HL-60 (cell line): ENCODE data around the gene USP32.
"Not testable (repeated sequence)": the region's sequence is repeated elsewhere in the genome, so short reads cannot be mapped to it uniquely, and the experiment has no call there.

Experiments used
- DNase-seq, 2 experiments: peaks; one replicate each; pipeline ENCODE4 v3.0.0-alpha.2; 2010 to 2020; ENCODE audit warnings: low read depth in 1 of 2, low spot score in 1 of 2
- H3K27ac ChIP-seq: fragments of 250-450 bp; sonication (Bioruptor Pico); replicated peaks from 2 replicates; pipeline ENCODE4 v1.5.1; 2020; ENCODE audit warnings: mild to moderate bottlenecking, moderate library complexity
- H3K27me3 ChIP-seq: fragments of 250-450 bp; sonication (Bioruptor Pico); 2 replicates; pipeline ENCODE4 v1.5.1; 2021; ENCODE audit warnings: mild to moderate bottlenecking, moderate library complexity; ENCODE audit not compliant: insufficient read depth, poor library complexity, severe bottlenecking
- H3K4me3 ChIP-seq: replicated peaks from 2 replicates; pipeline ENCODE4 v1.5.1; 2011; ENCODE audit warnings: mild to moderate bottlenecking, control low read depth, low read length; ENCODE audit not compliant: insufficient read depth
- CTCF ChIP-seq: IDR thresholded peaks from one replicate; pipeline ENCODE4 v1.5.1; 2011; ENCODE audit warnings: low read length, control low read depth, inconsistent platforms; ENCODE audit not compliant: insufficient read depth
- GABPA ChIP-seq: IDR thresholded peaks from 2 replicates; pipeline ENCODE4 v1.6.1; 2012; ENCODE audit warnings: low read depth
- POLR2AphosphoS5 ChIP-seq: IDR thresholded peaks from 2 replicates; pipeline ENCODE4 v1.6.1; 2012; ENCODE audit warnings: low read depth
- REST ChIP-seq: IDR thresholded peaks from 2 replicates; pipeline ENCODE4 v1.6.1; 2012; ENCODE audit warnings: low read depth; ENCODE audit not compliant: insufficient replicate concordance
- SPI1 ChIP-seq: IDR thresholded peaks from 2 replicates; pipeline ENCODE4 v1.6.1; 2012; ENCODE audit warnings: low read depth, mild to moderate bottlenecking, borderline replicate concordance

The USP32 gene

GRCh38 chr17:60421273-60422161, 29.6 kb upstream of the USP32 start:
- TF ChIP-seq REST: peak; percentile 38
- no peak; the same call in 1 of the 2 replicates for TF ChIP-seq POLR2AphosphoS5
- peak; percentile 32 for TF ChIP-seq CTCF
- DNase-seq: peak; percentile 61 to 84
- H3K27ac ChIP-seq: peak overlapping the region; percentile 84
- H3K27me3 ChIP-seq: no peaks in the 10 kb centered on the region
- H3K4me3 ChIP-seq: peak overlapping the region; percentile 47

- H3K27me3 ChIP-seq, H3K4me3 ChIP-seq, H3K27ac ChIP-seq, DNase-seq: not testable (repeated sequence)
These were observed 27.9 kb upstream of the USP32 start for GRCh38 chr17:60419875-60420274.

- H3K27me3 ChIP-seq, H3K27ac ChIP-seq: not testable (repeated sequence)
These were observed 27.1 kb upstream of the USP32 start for GRCh38 chr17:60419003-60419402.

GRCh38 chr17:60416368-60416925, 24.5 kb upstream of the USP32 start:
- no peak for DNase-seq
- no peak for TF ChIP-seq SPI1
- no peak for TF ChIP-seq POLR2AphosphoS5
- TF ChIP-seq CTCF: no peak
- no peak for TF ChIP-seq GABPA
- no peak for TF ChIP-seq REST
- H3K27ac ChIP-seq: no peak overlapping the region
- H3K4me3 ChIP-seq: no peak overlapping the region
- no peaks in the 10 kb centered on the region for H3K27me3 ChIP-seq

More at GRCh38 chr17:60419003-60419402, 27.1 kb upstream of the USP32 start:
- H3K4me3 ChIP-seq, DNase-seq: not testable (repeated sequence)

GRCh38 chr17:60415146-60415545, 23.2 kb upstream of the USP32 start:
- H3K27ac ChIP-seq: no peak overlapping the region
- no peak for DNase-seq
- H3K4me3 ChIP-seq: no peak overlapping the region
- TF ChIP-seq SPI1 (no peak), POLR2AphosphoS5 (no peak), CTCF (no peak), GABPA (no peak), REST (no peak)
- no peaks in the 10 kb centered on the region for H3K27me3 ChIP-seq
